GM10248 (cell line): ENCODE measurements around the gene MX1.

Experiments
- CTCF ChIA-PET: fragments of 300-600 bp; sonication (Branson Sonifier 250); formaldehyde crosslinking; extraction: SDS; loops from one replicate; lab custom pipeline; 2021; ENCODE audit warnings: antibody characterized with exemption; lab: Yijun Ruan, JAX
- POLR2A ChIA-PET: fragments of 350-650 bp; sonication (Branson Sonifier 250); formaldehyde crosslinking; extraction: SDS; loops from one replicate; lab custom pipeline; 2020; ENCODE audit warnings: antibody characterized with exemption; lab: Yijun Ruan, JAX
- DNase-seq: peaks from one replicate; pipeline ENCODE4 v3.0.0; 2012; ENCODE audit errors: extremely low spot score
- CTCF ChIP-seq: IDR thresholded peaks from 2 replicates; pipeline ENCODE4 v1.5.1; 2012; ENCODE audit warnings: mild to moderate bottlenecking, low read depth; ENCODE audit errors: extremely low read depth, missing control alignments, control extremely low read depth

Gene MX1

GRCh38 chr21:41477641-41478318 lies 51.7 kb downstream of the MX1 start:
- POLR2A ChIA-PET, result no interaction called here
- CTCF ChIA-PET, result no interaction called here
- TF ChIP-seq CTCF, result no peak
- no peak for DNase-seq

- ChIA-PET CTCF (no interaction called here), POLR2A (no interaction called here)
- no peak for DNase-seq
- TF ChIP-seq CTCF, result no peak
Measured at GRCh38 chr21:41478319-41479177, 52.5 kb downstream of the MX1 start.

GRCh38 chr21:41479686-41480085 lies 53.6 kb downstream of the MX1 start:
- ChIA-PET CTCF (interaction anchor here (0.7 kb wide), 1 partner anchor 196 kb away, joined by 3 read pairs; no protein-coding TSS in a partner anchor), POLR2A (no interaction called here)
- TF ChIP-seq CTCF, result no peak
- no peak for DNase-seq

GRCh38 chr21:41480086-41480690 lies 54.1 kb downstream of the MX1 start:
- ChIA-PET POLR2A (no interaction called here), CTCF (interaction anchor here (0.7 kb wide), 1 partner anchor 196 kb away, joined by 3 read pairs; no protein-coding TSS in a partner anchor)
- no peak for DNase-seq
- TF ChIP-seq CTCF, result no peak

- CTCF ChIA-PET, result interaction anchor here (1.2 to 1.7 kb wide), 5 partner anchors 10 to 201 kb away, joined by 3 to 6 read pairs (median 4); no protein-coding TSS in a partner anchor
- POLR2A ChIA-PET, result no interaction called here
- DNase-seq, result no peak
- TF ChIP-seq CTCF, result no peak
Measured at GRCh38 chr21:41481191-41481590, 55.2 kb downstream of the MX1 start.

- no peak for DNase-seq
- CTCF ChIA-PET, result interaction anchor here (1.0 to 1.7 kb wide), 5 partner anchors 9 to 199 kb away, joined by 3 to 6 read pairs (median 4); no protein-coding TSS in a partner anchor
- no peak for TF ChIP-seq CTCF
- POLR2A ChIA-PET, result no interaction called here
Measured at GRCh38 chr21:41482301-41482700, 56.3 kb downstream of the MX1 start.
